Measurements from ENCODE around the gene TTLL10.

The TTLL10 gene

DNA sequence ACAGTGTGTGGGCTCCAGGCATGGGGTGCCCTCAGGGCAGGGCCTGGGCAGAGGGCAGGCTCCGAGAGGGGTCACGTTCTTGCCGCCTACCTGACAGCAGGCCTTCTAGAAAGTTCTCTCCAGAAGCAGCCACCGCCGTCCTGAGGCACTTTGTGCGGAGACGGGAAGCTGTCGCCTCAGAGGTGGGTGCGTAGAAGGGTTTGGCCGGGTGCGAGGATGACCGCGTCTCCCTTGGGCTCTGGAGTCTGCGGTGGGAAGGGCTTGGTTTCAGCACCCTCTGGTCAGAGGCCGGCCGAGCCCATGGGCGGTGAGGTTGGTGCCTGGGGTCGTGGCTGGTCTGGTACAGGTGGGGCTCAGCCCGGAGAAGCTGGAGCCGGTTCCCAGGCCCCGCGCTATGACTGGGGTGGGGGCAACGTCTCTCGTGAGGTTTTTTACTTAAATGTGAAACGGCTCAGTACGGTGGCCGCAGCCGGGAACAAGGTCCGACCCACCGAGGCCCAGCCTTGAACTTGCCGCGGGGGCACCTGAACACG, 10.1 kb upstream of the TTLL10 start:
- Mint-ChIP-seq H3K27ac (no peak overlapping the region), H3K9me3 (no peaks in the 10 kb centered on the region), H3K4me3 (no peak overlapping the region), H3K4me1 (no peaks in the 10 kb centered on the region), H3K36me3 (no peaks in the 10 kb centered on the region), H3K27me3 (no peaks in the 10 kb centered on the region)

DNA sequence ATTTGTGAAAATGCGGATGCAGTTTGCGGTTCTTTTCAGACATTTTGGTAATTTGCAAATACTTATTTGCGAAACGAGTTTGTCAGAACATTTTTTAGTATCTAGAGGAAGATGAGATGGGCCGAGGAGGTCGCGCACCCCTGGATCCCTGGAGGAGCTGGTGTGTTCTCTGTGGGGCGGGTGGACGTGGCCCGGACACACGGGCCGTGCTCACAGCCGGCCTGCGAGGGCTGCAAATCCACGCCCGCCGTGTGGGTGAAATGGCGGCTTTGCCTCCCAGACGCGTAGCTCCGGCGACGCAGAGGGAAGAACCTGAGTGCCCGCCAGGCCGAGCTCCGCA, 9.3 kb upstream of the TTLL10 start:
- no peaks in the 10 kb centered on the region for H3K4me1 Mint-ChIP-seq
- H3K9me3 Mint-ChIP-seq, result no peaks in the 10 kb centered on the region
- no peaks in the 10 kb centered on the region for H3K36me3 Mint-ChIP-seq
- no peak overlapping the region for H3K4me3 Mint-ChIP-seq
- no peaks in the 10 kb centered on the region for H3K27me3 Mint-ChIP-seq
- H3K27ac Mint-ChIP-seq, result no peak overlapping the region

DNA sequence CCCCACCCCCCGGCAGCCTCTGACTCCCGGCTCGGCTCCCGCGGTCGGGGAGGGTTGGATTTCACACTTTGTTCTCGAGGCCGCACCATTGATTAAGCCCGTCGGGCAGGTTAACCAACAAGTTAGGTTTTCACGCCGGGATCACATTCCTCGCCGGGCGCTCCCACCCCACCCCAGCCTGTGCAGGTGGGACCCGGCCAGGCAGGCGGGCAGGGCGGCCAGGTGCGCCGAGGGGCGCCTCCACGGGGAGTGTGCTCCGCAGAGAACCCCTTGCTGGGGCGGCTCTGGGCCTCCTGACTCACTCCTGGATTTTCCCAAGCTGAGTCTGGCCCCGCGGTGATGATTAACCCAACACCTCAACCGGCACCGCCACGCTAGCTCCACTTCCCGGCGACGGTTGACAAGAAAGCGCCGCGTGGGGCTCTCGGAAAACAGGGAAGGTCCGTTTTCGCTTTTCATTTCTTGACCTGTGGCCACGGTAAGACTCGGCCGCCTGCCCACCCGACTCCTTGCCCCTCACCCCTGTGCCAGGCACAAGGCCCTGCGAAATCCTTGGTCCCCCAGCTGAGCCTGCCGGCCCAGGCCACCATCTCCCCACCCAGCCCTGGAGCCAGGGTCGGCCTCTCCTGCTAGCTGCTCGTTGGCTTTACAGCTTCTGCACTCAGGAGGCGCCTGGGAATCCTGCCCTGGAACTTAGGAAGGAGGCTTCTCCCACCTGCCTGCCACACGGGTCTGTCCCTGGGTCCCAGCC, 8.8 kb upstream of the TTLL10 start:
- H3K27me3 Mint-ChIP-seq, result peaks cover under 1% of the 10 kb centered on the region
- H3K27ac Mint-ChIP-seq, result no peak overlapping the region
- H3K9me3 Mint-ChIP-seq, result no peaks in the 10 kb centered on the region
- peaks cover 2% of the 10 kb centered on the region for H3K4me1 Mint-ChIP-seq
- no peaks in the 10 kb centered on the region for H3K36me3 Mint-ChIP-seq
- H3K4me3 Mint-ChIP-seq, result no peak overlapping the region

DNA sequence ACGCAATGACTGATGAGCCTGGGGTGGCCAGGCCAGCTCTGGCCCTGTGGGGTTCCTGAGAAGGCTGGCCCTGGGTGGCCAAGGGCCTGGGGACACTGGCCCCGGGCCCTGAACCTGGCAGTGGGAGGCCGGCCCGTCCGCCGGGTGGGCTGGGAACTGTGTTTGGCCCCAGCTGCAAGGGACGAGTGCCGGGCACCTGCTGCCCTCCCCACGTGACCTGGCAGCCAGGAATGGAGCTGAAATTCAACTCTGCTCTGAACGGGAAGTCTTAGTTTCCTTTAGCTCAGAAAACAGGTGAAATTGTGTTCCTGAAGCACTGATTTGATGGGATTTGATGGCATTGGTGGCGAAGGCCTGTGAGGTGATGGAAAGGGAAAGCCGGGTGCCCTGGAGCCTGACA, 8.2 kb upstream of the TTLL10 start:
- Mint-ChIP-seq H3K9me3 (no peaks in the 10 kb centered on the region), H3K27me3 (peaks cover 3% of the 10 kb centered on the region), H3K4me3 (no peak overlapping the region), H3K4me1 (peaks cover 7% of the 10 kb centered on the region), H3K27ac (no peak overlapping the region), H3K36me3 (no peaks in the 10 kb centered on the region)

DNA sequence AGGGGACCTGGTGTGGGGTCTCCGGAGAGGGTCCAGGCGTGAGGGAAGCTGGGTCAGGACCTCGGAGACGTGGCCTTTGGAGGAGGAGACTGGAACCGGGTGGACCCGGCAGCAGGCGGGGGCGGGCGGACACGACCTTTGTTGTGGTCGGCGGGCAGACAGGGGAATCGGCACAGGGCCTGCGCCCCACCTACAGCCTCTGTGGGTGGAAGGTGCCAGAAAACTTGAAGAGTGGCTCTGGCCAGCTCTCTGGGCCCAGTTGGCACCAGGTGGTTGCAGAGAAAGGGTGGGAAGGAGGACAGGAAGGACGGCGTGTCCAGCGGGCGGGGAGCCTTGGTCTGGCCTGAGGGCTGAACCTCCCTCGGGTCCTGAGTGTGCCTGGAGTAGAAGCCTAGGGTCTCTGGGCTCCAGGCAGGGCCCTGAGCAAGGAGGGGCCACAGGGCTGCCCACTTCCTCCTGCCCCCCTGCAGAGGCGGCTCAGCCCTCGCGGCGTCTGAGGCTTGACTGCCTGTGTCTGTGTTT, 7.7 kb upstream of the TTLL10 start:
- Mint-ChIP-seq H3K9me3 (no peaks in the 10 kb centered on the region), H3K4me1 (peaks cover 7% of the 10 kb centered on the region), H3K27me3 (peaks cover 3% of the 10 kb centered on the region), H3K4me3 (no peak overlapping the region), H3K36me3 (no peaks in the 10 kb centered on the region), H3K27ac (no peak overlapping the region)

DNA sequence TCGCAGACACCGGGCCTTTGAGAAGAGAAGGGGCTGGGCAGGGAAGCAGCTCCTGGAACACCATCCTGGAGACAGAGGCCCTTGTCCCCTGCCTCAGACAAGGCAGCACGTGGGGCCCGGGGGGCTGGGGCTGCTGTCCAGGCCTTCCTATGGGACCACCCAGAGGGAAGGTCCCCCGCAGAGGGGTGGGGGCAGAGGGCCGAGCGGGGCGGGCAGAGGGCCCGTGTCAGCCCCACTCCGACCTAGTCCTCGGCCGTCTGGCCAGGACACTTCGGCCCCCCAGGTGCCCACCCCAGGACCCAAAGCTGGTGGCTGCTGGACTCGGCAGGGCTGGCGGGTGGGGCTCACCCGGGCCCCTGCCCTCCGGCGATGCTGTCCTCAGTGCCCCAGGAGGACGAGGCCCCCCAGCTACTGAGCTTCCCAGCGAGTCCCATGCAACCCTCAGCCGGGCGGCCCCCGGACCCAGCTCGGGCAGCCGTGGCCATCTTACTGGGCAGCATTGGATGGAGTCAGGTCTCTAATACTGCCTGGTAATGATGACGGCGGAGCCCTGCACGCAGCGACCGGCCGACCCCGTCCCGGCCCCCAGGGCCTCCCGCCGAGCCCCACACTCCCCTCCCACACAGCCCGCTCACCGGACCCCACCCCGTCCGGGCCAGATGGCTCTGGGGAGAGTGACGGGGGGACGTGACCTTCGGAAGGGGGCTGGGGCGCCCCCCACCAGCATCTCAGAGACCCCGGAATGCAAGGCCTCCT, 6.9 kb upstream of the TTLL10 start:
- Mint-ChIP-seq H3K27me3 (peaks cover 3% of the 10 kb centered on the region), H3K4me3 (no peak overlapping the region)

DNA sequence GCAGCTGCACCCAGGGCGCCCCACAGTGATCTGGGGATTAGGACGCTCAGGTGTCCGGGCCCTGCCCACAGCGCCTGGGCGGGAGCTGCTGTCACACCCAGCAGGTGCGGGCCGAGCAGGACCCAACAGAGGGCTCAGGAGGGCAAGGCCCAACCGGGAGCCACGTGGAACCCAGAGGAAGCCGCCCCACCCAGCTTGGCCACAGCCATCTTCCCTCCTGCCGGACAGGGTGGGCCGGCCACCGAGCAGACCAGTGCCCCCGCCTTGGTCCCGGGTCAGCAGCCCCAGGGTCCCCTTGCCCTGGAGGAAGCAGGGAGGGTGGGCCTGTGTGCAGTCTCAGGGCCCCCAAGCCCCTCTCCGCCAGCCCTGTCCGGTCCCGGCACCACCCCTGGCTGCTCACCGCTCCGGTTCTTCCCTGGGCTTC, 6.3 kb upstream of the TTLL10 start:
- Mint-ChIP-seq H3K27ac (no peak overlapping the region), H3K9me3 (no peaks in the 10 kb centered on the region), H3K27me3 (peaks cover 5% of the 10 kb centered on the region), H3K36me3 (no peaks in the 10 kb centered on the region), H3K4me3 (no peak overlapping the region), H3K4me1 (peaks cover 10% of the 10 kb centered on the region)

More for the DNA sequence above, 6.9 kb upstream of the TTLL10 start:
- Mint-ChIP-seq H3K36me3 (no peaks in the 10 kb centered on the region), H3K4me1 (peaks cover 7% of the 10 kb centered on the region), H3K27ac (no peak overlapping the region), H3K9me3 (no peaks in the 10 kb centered on the region)

DNA sequence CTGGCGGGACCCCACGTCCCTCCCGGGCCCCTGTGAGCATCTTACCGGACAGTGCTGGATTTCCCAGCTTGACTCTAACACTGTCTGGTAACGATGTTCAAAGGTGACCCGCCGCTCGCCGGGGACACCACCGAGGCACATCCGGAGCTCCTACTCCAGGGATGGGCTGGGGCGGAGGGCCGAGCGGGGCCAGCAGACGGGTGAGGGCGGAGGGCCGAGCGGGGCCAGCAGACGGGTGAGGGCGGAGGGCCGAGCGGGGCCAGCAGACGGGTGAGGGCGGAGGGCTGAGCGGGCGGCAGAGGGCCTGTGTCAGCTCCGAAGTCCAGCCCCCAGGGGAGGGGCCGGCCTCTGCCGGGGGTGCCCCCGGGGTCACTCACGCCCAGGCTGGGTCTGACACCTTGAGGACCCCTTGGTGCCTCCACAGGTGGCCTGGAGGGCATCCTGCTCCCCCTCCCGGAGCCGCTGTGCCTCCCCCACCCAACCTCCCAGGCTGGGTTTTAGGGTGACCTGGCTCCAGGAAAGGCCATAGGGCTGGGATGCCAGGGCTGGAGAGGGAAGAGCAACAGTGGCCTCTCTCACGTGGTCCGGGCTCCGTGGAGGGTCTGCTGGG, 5.7 kb upstream of the TTLL10 start:
- peaks cover 5% of the 10 kb centered on the region for H3K27me3 Mint-ChIP-seq
- no peaks in the 10 kb centered on the region for H3K36me3 Mint-ChIP-seq
- peaks cover 11% of the 10 kb centered on the region for H3K4me1 Mint-ChIP-seq
- no peak overlapping the region for H3K4me3 Mint-ChIP-seq
- H3K9me3 Mint-ChIP-seq, result no peaks in the 10 kb centered on the region
- H3K27ac Mint-ChIP-seq, result no peak overlapping the region

DNA sequence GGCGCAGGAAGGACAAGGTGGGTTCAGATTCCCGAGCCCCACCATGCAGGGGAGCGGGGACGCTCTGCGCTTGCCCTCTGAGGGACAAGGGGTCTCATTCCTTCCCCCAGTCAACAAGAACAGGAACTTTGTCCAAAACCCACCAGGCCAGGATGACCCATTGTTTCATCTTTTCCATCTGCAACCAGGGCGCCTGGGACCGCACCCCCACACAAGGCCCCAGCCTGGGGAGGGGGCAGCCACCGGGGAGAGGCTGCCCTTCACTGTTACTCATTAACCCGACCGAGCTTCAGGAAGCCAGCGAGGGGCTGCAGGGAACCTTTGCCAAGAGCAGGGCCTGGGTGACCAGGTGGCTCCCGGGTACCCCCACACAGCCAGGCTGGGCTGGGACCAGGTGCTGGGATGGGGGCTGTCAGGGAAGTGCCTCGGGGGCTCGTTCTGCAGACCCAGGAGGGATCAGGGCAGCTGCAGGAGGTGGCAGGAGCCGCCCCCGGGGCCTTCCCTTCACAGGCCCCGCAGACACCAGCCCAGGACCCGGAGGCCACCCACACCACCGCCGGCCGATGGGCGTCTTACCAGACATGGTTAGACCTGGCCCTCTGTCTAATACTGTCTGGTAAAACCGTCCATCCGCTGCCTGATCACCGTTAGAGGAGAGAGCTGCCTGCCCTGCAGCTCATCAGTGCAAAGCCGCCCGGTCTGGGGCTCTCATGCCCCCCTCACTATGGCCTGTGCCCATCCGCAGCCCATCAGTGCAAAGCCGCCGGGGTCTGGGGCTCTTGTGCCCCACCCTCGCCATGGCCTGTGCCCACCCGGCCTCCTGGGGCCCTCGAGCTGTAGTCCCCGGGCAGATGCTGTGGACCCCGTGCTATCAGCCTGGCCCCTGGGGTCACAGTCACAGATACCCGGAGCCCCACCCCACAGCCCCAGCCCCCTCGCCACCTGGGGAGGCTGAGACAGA, 4.9 kb upstream of the TTLL10 start:
- H3K4me3 Mint-ChIP-seq, result no peak overlapping the region
- H3K27me3 Mint-ChIP-seq, result peaks cover 5% of the 10 kb centered on the region
- H3K4me1 Mint-ChIP-seq, result peaks cover 11% of the 10 kb centered on the region
- H3K36me3 Mint-ChIP-seq, result no peaks in the 10 kb centered on the region
- H3K9me3 Mint-ChIP-seq, result no peaks in the 10 kb centered on the region
- H3K27ac Mint-ChIP-seq, result no peak overlapping the region

DNA sequence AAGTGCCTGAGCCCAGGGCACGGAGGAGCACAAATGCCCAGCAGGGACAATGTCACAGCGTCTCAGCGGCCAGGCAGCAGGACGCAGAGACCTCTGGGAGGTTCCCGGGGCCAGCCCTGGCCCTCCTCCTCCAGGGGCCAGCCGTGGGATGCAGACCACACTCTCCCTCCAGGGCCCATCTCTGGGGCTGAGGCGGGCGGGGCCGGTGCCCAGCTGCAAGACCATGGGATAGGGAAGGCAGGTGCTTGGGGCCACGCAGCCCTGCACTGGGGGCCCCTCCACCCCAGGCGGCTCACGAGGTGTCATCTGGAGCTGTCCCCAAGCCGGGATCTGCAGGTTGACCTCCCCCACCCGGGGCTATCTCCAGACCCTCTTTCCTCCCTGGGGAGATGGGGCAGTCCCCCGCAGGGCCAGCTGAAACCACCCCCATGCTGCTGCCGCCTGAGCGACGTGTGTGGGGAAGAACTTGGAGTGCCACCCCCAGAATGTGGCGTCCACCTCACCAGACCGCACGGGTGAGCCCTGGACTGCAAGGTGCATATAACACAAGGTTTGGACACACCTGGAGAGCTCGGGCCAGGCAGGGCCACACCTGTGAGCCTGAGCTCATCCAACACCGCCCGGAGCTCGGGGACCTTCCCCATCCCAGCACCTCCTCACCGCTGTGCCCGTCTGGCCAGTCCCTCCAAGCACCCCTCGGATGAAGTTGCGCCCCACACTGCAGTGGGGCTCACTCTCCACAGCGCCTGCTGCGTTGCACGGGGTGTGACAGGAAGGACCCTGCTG, 4.1 kb upstream of the TTLL10 start:
- Mint-ChIP-seq H3K4me3 (no peak overlapping the region), H3K27ac (no peak overlapping the region)

DNA sequence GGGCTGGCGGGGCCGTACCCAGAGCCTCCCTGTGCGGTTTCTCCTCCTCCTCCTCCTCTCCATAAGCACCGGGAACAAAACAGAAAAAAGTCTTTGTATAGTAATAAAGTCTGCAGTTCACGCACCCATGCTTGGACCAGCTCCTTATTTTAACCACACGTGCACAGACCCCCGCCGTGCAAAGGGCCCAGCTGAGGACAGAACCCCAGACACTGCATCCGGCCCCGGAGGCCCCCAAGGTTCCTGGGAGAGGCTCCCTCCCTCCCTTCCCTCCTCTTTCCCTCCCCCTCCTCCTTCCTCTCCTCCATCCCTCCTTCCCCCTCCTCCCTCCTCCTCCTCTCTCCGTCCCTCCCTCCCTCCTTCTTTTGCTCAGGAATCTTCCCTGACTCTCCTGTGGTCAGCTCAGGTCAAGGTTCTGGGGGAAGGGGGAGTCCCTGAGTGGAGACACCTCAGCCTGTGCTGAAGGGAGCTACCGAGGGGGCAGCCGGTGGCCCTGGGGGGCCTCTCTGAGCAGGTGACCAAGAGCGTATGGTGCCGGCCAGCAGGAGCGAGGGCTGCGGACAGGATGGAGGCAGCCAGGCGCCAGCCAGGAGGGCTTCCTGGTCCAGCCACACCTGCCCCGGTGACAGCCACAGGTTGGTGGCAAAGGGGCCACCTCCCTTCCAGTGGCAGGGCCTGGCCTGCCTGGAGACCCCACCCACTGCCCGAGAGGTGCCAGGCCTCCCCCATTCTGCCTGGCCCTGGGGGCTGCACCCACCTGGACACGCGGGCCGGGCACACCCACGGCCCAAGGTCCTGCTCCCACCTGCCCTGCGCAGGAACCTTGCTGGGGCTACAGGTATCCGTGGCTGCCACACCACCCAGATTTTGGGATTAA, 3.2 kb upstream of the TTLL10 start:
- peaks cover 5% of the 10 kb centered on the region for H3K27me3 Mint-ChIP-seq
- no peak overlapping the region for H3K27ac Mint-ChIP-seq
- H3K9me3 Mint-ChIP-seq, result no peaks in the 10 kb centered on the region
- no peaks in the 10 kb centered on the region for H3K36me3 Mint-ChIP-seq
- H3K4me3 Mint-ChIP-seq, result no peak overlapping the region
- peaks cover 13% of the 10 kb centered on the region for H3K4me1 Mint-ChIP-seq

More for the DNA sequence above, 4.1 kb upstream of the TTLL10 start:
- Mint-ChIP-seq H3K36me3 (no peaks in the 10 kb centered on the region), H3K27me3 (peaks cover 5% of the 10 kb centered on the region), H3K4me1 (peaks cover 13% of the 10 kb centered on the region), H3K9me3 (no peaks in the 10 kb centered on the region)

DNA sequence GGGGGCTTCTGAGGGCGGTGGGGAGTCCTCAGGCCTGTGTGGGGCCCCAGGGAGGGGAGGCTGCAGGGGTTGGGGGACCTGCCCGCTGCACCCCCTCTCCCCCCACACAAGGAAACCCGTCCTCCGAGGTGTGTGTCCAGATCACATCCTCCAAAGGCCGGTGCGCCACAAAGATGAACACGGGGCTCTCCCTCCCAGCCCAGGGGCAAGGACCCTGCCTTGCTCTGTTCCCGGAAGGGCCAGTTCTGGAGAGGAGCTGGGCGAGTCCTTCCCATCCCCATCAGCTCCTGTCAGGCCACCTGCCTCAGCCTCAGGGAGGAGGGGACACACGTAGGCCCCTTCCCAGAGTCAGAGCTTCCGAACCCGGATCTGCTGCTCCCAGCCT, 2.5 kb upstream of the TTLL10 start:
- peaks cover 13% of the 10 kb centered on the region for H3K4me1 Mint-ChIP-seq

DNA sequence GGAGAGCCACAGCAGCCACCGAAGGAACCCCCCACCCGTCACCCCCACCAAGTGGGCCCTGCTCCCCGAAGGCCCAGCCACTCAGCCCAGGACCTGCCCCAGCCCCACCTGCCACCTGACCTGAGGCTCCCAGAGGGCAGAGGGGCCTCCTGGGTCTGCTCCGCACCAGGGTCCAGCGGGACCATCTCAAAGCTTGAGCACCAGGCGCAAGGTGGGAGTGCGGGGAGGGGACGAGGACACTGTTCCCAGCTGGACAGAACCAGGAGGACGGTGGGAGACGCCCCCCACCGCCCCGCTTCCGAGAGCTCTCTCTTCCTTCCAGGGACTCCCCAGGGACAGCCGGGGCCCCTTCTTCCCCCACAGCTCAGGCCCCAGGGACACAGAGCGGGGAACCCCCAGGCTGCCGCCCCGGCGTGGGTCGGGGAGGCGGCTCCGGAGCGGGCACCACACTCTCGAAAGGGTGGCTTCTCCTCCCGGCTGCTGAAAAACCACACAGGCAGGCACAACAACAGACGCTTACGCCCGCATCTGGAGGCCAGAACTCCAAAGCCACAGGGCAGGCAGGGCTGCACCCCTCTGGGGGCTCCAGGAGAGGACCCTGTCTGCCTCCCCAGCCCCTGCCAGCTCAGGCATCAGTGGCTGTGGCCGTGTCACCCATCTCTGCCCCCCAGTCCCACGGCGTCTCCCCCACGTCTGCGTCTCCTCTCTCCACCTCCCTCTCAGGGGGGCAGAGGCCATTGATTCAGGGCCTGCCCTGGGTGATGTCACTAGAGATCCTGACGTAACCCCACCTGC, 1.9 kb upstream of the TTLL10 start:
- H3K9me3 Mint-ChIP-seq, result no peaks in the 10 kb centered on the region
- no peaks in the 10 kb centered on the region for H3K36me3 Mint-ChIP-seq
- peaks cover 13% of the 10 kb centered on the region for H3K4me1 Mint-ChIP-seq
- H3K4me3 Mint-ChIP-seq, result no peak overlapping the region
- H3K27ac Mint-ChIP-seq, result no peak overlapping the region
- H3K27me3 Mint-ChIP-seq, result peaks cover 5% of the 10 kb centered on the region

More for the DNA sequence above, 2.5 kb upstream of the TTLL10 start:
- peaks cover 5% of the 10 kb centered on the region for H3K27me3 Mint-ChIP-seq
- no peak overlapping the region for H3K4me3 Mint-ChIP-seq
- no peak overlapping the region for H3K27ac Mint-ChIP-seq
- no peaks in the 10 kb centered on the region for H3K36me3 Mint-ChIP-seq
- H3K9me3 Mint-ChIP-seq, result no peaks in the 10 kb centered on the region
